ENCODE data around the gene GXYLT2. TPM values are rescaled to one million over a fixed set of nuclear protein-coding genes. Genes with fewer than 3 reads are reported as not detected.
A peak's percentile ranks its signal among the peaks of the same experiment; 100 is the strongest.

GXYLT2 gene
- total RNA-seq, 4 donors from 2014 or later, result 5.0 to 9.8 (median 7.6) TPM

GRCh38 chr3:72995337-72995736, 107.5 kb downstream of the GXYLT2 start:
- H3K27ac ChIP-seq (replicated peaks in 1 of 4), result no peak overlapping the region
- DNase-seq (ENCODE audit: extremely low spot score), result no peak
- H3K9me3 ChIP-seq, result no peaks in the 10 kb centered on the region
- TF ChIP-seq CTCF (IDR thresholded peaks at IDR 0.05) (no peak), EP300 (IDR thresholded peaks at IDR 0.05) (no peak), POLR2A (IDR thresholded peaks at IDR 0.05; ENCODE audit: low read depth) (no peak), POLR2AphosphoS5 (IDR thresholded peaks at IDR 0.05) (no peak)
- peaks cover 28 to 33% (median 31%) of the 10 kb centered on the region in 4 donors for H3K4me1 ChIP-seq
- peaks cover 0 to 8% (median 0%) of the 10 kb centered on the region in 4 donors for H3K36me3 ChIP-seq
- no peak overlapping the region for H3K4me3 ChIP-seq
- WGBS, result 81% methylated on average over 9 of the region's 10 CpGs
- intact Hi-C loops (cut with DNase I), result loop anchor here (5.0 kb wide), 2 partner anchors 47 to 58 kb away; no protein-coding TSS in a partner anchor
- no peaks in the 10 kb centered on the region for H3K27me3 ChIP-seq

GRCh38 chr3:72996121-72996472, 108.3 kb downstream of the GXYLT2 start:
- H3K4me3 ChIP-seq, result peak overlapping the region; percentile 74 to 94 (median 91)
- WGBS, result 81% methylated on average over 14 of the region's 20 CpGs
- peaks cover 0 to 8% (median 0%) of the 10 kb centered on the region in 4 donors for H3K36me3 ChIP-seq
- TF ChIP-seq CTCF (IDR thresholded peaks at IDR 0.05), result no peak
- TF ChIP-seq POLR2A (IDR thresholded peaks at IDR 0.05; ENCODE audit: low read depth), result no peak
- no peak for TF ChIP-seq EP300 (IDR thresholded peaks at IDR 0.05)
- no peak for TF ChIP-seq POLR2AphosphoS5 (IDR thresholded peaks at IDR 0.05)
- H3K27ac ChIP-seq (replicated peaks in 1 of 4), result peak overlapping the region; percentile 97 to 99 (median 98)
- no peak for DNase-seq (ENCODE audit: extremely low spot score)
- intact Hi-C loops (cut with DNase I), result loop anchor here (5.0 kb wide), 2 partner anchors 46 to 59 kb away; no protein-coding TSS in a partner anchor
- peaks cover 34 to 41% (median 39%) of the 10 kb centered on the region in 4 donors for H3K4me1 ChIP-seq
- no peaks in the 10 kb centered on the region for H3K27me3 ChIP-seq
- H3K9me3 ChIP-seq, result no peaks in the 10 kb centered on the region

DNA sequence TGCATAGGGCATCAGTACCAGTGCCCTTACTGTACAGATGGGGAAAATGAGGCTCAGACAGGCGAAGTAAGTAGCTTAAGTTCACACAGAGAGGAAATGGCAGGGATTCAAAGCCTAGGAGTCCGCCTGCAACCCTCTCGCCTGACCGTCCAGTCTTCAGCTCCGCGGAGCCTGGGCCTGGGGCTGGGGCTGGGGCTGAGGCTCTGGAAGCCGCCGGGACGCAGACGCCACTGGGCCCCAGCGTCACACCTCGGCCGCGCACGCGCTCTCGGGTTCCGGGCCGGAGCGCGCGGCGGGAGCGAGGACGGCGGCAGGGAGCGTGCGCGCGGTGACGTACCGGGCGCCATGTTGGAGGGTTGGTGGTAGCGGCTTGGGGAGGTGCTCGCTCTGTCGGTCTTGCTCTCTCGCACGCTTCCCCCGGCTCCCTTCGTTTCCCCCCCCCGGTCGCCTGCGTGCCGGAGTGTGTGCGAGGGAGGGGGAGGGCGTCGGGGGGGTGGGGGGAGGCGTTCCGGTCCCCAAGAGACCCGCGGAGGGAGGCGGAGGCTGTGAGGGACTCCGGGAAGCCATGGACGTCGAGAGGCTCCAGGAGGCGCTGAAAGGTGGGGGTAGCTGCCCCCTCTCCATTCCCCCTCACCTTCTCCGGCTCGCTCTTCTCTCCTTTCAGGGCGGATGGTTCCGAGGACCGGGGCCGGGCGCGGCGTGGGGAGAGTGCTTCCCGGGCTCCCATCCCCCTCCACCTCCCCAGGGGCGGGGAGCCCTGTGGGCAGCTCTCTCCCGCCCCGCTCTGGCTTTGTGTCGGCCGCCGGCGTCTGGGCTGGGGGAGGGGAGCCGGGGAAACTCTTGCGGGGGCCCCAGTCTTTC, 108.9 kb downstream of the GXYLT2 start, which contains the start of gene PPP4R2:
Gene PPP4R2, plus strand, starts transcription at position 339 of the 861 bp plus-strand sequence. Its CDS starts 227 bp downstream, at position 566.
- H3K9me3 ChIP-seq, result no peaks in the 10 kb centered on the region
- H3K36me3 ChIP-seq, result peaks cover 0 to 8% (median 3%) of the 10 kb centered on the region in 4 donors
- intact Hi-C loops (cut with DNase I), result loop anchor here (5.0 kb wide), 2 partner anchors 46 to 59 kb away; no protein-coding TSS in a partner anchor
- TF ChIP-seq CTCF (IDR thresholded peaks at IDR 0.05) (peak in 1 of 3 experiments; percentile 4), POLR2AphosphoS5 (IDR thresholded peaks at IDR 0.05) (peak; percentile 87 to 97), EP300 (IDR thresholded peaks at IDR 0.05) (no peak), POLR2A (IDR thresholded peaks at IDR 0.05; ENCODE audit: low read depth) (peak; percentile 93)
- peak; percentile 95 for DNase-seq (ENCODE audit: extremely low spot score)
- peak within 1 kb of the TSS; percentile 97 to 99 (median 98) for H3K27ac ChIP-seq (replicated peaks in 1 of 4)
- peaks cover 39 to 47% (median 45%) of the 10 kb centered on the region in 4 donors for H3K4me1 ChIP-seq
- WGBS, result under 1% methylated on average over 34 of the region's 75 CpGs
- H3K4me3 ChIP-seq, result peak within 1 kb of the TSS; percentile 74 to 94 (median 91)
- H3K27me3 ChIP-seq, result no peaks in the 10 kb centered on the region

DNA sequence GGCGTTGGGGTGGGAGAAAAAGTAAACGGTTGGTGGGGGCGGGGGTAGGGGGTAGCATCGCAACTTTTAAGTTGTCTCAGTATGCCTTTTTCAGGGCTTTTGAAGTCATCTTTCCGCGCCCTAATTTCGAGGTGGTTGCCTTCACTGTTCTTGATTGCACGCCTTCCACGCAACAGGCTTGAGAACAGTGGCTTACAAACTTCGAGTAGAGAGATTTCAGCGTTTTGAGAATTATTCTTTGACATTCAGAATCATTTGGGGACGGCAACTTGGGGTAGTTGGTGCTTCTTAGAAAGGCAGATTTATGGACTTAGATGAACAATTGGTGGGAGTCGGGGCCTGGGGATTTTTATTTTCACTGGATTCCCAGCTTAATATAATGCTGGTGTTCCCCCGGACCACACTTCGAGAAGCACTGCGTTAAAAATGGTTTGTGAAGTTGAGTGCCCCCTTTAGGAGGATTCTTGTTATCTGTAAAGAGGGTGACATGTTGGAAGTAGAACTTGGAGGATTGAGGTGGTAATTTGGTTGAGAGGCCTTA, 109.6 kb downstream of the GXYLT2 start:
- DNase-seq (ENCODE audit: extremely low spot score), result no peak
- intact Hi-C loops (cut with DNase I), result loop anchor here (5.0 kb wide), 2 partner anchors 45 to 60 kb away; no protein-coding TSS in a partner anchor
- Histone ChIP-seq H3K9me3 (no peaks in the 10 kb centered on the region), H3K27ac (replicated peaks in 1 of 4) (peak overlapping the region; percentile 97 to 99 (median 98)), H3K27me3 (no peaks in the 10 kb centered on the region), H3K36me3 (peaks cover 0 to 8% (median 4%) of the 10 kb centered on the region in 4 donors), H3K4me3 (peak overlapping the region; percentile 74 to 94 (median 91)), H3K4me1 (peaks cover 46 to 55% (median 51%) of the 10 kb centered on the region in 4 donors)
- 0% methylated on average over 16 of the region's 16 CpGs for WGBS
- TF ChIP-seq POLR2AphosphoS5 (IDR thresholded peaks at IDR 0.05), result no peak
- peak; percentile 36 to 53 (median 41) for TF ChIP-seq CTCF (IDR thresholded peaks at IDR 0.05)
- no peak for TF ChIP-seq POLR2A (IDR thresholded peaks at IDR 0.05; ENCODE audit: low read depth)
